Keratinocyte (primary cell): ENCODE results near the gene IQCE. TPM values are rescaled to one million over a fixed set of nuclear protein-coding genes. Genes with fewer than 3 reads are reported as not detected.

Source experiments
- DNase-seq: peaks from one replicate; pipeline ENCODE4 v3.0.0-alpha.2; 2011; ENCODE audit warnings: low read depth, missing footprints, low spot score
- FAIRE-seq: peaks from 2 replicates; lab custom pipeline; 2011; peaks lifted over from hg19 to GRCh38; lab: Jason Lieb, UNC
- H2AFZ ChIP-seq: 2 replicates; pipeline ENCODE4 v1.6.0; 2012; ENCODE audit warnings: low read length, control low read depth, inconsistent platforms; ENCODE audit not compliant: control insufficient read depth
- H3K27ac ChIP-seq: 2 replicates; pipeline ENCODE4 v1.5.1; 2011; ENCODE audit warnings: low read length; ENCODE audit not compliant: control insufficient read depth, insufficient read depth
- H3K27me3 ChIP-seq: 3 replicates; pipeline ENCODE4 v1.6.0; 2011; ENCODE audit warnings: low read length; ENCODE audit not compliant: control insufficient read depth, insufficient read depth; ENCODE audit errors: extremely low read depth
- H3K36me3 ChIP-seq, 2 experiments: 2 replicates in 1 of 2; 3 replicates in 1 of 2; pipeline ENCODE4 v1.5.1; 2011; ENCODE audit warnings: low read length in 2 of 2, mild to moderate bottlenecking in 1 of 2; ENCODE audit not compliant: control insufficient read depth in 2 of 2, insufficient read depth in 2 of 2; ENCODE audit errors: extremely low read depth in 1 of 2
- H3K4me1 ChIP-seq: 3 replicates; pipeline ENCODE4 v1.5.1; 2011; ENCODE audit warnings: low read length; ENCODE audit not compliant: control insufficient read depth, insufficient read depth; ENCODE audit errors: extremely low read depth
- H3K4me2 ChIP-seq: 3 replicates; pipeline ENCODE4 v1.6.0; 2011; ENCODE audit warnings: low read depth, low read length; ENCODE audit not compliant: control insufficient read depth, insufficient read depth; ENCODE audit errors: extremely low read depth
- H3K4me3 ChIP-seq, 3 experiments: fragments of 200-600 bp in 1 of 3; sonication (generic) in 1 of 3; 2 replicates in 2 of 3; 3 replicates in 1 of 3; pipeline ENCODE4 v1.5.1; 2011 to 2016; ENCODE audit warnings: low read length in 3 of 3, mild to moderate bottlenecking in 3 of 3, control low read depth in 2 of 3, inconsistent platforms in 1 of 3, low read depth in 1 of 3, mixed read lengths in 1 of 3, mixed run types in 1 of 3, moderate library complexity in 1 of 3; ENCODE audit not compliant: control insufficient read depth in 2 of 3, insufficient read depth in 2 of 3; ENCODE audit errors: extremely low read depth in 1 of 3
- H3K79me2 ChIP-seq: 2 replicates; pipeline ENCODE4 v1.6.0; 2012; ENCODE audit warnings: low read length; ENCODE audit not compliant: control insufficient read depth, insufficient read depth
- H3K9ac ChIP-seq: 3 replicates; pipeline ENCODE4 v1.6.0; 2011; ENCODE audit warnings: low read length; ENCODE audit not compliant: control insufficient read depth, insufficient read depth; ENCODE audit errors: extremely low read depth
- H3K9me1 ChIP-seq: 3 replicates; pipeline ENCODE4 v1.6.0; 2011; ENCODE audit warnings: low read length; ENCODE audit not compliant: control insufficient read depth, insufficient read depth; ENCODE audit errors: extremely low read depth
- H3K9me3 ChIP-seq: 2 replicates; pipeline ENCODE4 v1.5.1; 2012; ENCODE audit warnings: low read depth, low read length; ENCODE audit not compliant: control insufficient read depth
- H4K20me1 ChIP-seq: 3 replicates; pipeline ENCODE4 v1.6.0; 2011; ENCODE audit warnings: low read length; ENCODE audit not compliant: control insufficient read depth, insufficient read depth; ENCODE audit errors: extremely low read depth
- EZH2 ChIP-seq: IDR thresholded peaks from one replicate; pipeline ENCODE4 v1.6.1; 2012; ENCODE audit warnings: inconsistent platforms, mild to moderate bottlenecking, low read length, moderate library complexity
- dilution Hi-C: fragments of 300-500 bp; cut with MboI; formaldehyde crosslinking; loops from one replicate; pipeline ENCODE4 v1.7.0; 2020; ENCODE audit warnings: low sequenced_read_pairs; ENCODE audit not compliant: extremely low pct_ligation_motif_present
- polyA plus RNA-seq, 5 experiments: library from polyadenylated mRNA; depleted of rRNA in 3 of 5; stranded (reverse) in 3 of 5; stranded (forward) in 1 of 5; unstranded in 1 of 5; fragments of >200 nt; gene quantifications; 1 replicate in 1 of 5; 2 replicates in 3 of 5; 3 replicates in 1 of 5; pipeline versions ENCODE4 v1.2.1 to v1.2.3, GENCODE V29; 2011 to 2012; ENCODE audit warnings: missing spikeins in 2 of 5, low read depth in 1 of 5, low replicate concordance in 1 of 5
- TF ChIP-seq, protein P1 (sequence below), 3 experiments: IDR thresholded peaks in 1 of 3; conservative IDR thresholded peaks in 1 of 3; optimal IDR thresholded peaks in 1 of 3; 2 replicates in 2 of 3; 3 replicates in 1 of 3; pipeline versions ENCODE3 to v1.5.1; 2011; ENCODE audit warnings: low read length in 3 of 3, mild to moderate bottlenecking in 3 of 3, moderate library complexity in 2 of 3, control low read depth in 1 of 3, inconsistent platforms in 1 of 3; ENCODE audit not compliant: insufficient read depth in 2 of 3; ENCODE audit errors: extremely low read depth in 1 of 3

The IQCE gene
- polyA plus RNA-seq, 1 donor (not counting 4 experiments of a cell fraction or from before 2014, with no cell fraction given) = 5.2 TPM

DNA sequence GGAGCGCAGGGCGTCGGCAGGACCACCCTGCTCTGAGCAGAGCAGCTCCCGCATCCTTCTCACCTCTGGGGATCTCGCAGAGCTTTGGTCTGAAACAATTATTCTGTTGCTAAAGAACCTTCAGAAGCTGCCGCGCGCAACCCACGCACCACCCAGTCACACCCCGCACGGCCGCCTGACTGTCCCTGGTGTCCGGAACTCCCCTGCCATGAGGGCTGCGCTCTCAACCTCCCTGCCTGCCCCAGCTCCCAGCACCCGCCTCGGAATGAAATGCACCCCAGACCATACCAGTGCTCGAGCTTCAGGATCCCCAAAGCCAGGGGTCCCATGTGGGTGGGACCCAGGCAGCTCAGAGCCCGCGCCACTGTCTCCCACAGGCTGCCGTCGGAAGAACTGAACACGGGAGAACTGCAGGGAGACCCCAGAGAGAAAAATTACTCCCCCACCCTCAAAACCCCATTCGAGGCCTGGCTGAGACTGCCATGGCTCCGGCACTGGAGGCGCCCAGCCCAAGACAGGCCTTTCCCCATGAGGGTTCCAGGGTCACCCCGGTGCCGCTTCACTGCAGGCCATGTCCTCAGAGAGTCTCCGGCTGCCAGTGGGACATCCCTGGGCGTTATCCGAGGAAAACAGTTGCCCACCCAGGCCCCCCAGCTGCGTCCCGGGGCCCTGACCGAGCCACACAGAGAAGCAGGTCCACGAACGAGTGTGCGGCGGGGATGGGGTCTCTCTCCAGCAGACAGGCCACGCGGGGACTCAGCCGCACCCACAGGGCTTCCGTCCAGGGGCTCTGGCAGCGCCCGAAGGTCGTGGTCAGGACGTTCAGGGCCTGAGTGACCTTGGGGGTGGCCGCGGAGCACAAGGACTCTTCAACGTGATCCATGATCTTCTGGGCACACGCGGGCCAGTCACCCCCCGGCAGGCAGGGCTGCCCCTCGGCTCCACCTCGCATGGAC lies 15.6 kb upstream of the IQCE start:
- Histone ChIP-seq H3K4me2 (no peak overlapping the region), H3K79me2 (no peaks in the 10 kb centered on the region), H3K27ac (no peak overlapping the region), H3K27me3 (no peaks in the 10 kb centered on the region), H3K36me3 (peaks cover 28% of the 10 kb centered on the region in 2 experiments), H3K9me1 (no peaks in the 10 kb centered on the region), H3K4me1 (no peaks in the 10 kb centered on the region), H3K9ac (no peak overlapping the region), H3K4me3 (no peak overlapping the region), H4K20me1 (no peaks in the 10 kb centered on the region), H2AFZ (no peak overlapping the region), H3K9me3 (no peaks in the 10 kb centered on the region)
- TF ChIP-seq EZH2 = no peak
- TF ChIP-seq, protein P1, sequence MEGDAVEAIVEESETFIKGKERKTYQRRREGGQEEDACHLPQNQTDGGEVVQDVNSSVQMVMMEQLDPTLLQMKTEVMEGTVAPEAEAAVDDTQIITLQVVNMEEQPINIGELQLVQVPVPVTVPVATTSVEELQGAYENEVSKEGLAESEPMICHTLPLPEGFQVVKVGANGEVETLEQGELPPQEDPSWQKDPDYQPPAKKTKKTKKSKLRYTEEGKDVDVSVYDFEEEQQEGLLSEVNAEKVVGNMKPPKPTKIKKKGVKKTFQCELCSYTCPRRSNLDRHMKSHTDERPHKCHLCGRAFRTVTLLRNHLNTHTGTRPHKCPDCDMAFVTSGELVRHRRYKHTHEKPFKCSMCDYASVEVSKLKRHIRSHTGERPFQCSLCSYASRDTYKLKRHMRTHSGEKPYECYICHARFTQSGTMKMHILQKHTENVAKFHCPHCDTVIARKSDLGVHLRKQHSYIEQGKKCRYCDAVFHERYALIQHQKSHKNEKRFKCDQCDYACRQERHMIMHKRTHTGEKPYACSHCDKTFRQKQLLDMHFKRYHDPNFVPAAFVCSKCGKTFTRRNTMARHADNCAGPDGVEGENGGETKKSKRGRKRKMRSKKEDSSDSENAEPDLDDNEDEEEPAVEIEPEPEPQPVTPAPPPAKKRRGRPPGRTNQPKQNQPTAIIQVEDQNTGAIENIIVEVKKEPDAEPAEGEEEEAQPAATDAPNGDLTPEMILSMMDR (optimal IDR thresholded peaks at IDR 0.05 in 1 of 3, IDR thresholded peaks at IDR 0.05 in 1 of 3, conservative IDR thresholded peaks at IDR 0.05 in 1 of 3; ENCODE audit: extremely low read depth in 1 of 3, insufficient read depth in 2 of 3, low read length in 3 of 3) = no peak
- dilution Hi-C loops = no loop called here
- FAIRE-seq (no peak), DNase-seq (no peak)

DNA sequence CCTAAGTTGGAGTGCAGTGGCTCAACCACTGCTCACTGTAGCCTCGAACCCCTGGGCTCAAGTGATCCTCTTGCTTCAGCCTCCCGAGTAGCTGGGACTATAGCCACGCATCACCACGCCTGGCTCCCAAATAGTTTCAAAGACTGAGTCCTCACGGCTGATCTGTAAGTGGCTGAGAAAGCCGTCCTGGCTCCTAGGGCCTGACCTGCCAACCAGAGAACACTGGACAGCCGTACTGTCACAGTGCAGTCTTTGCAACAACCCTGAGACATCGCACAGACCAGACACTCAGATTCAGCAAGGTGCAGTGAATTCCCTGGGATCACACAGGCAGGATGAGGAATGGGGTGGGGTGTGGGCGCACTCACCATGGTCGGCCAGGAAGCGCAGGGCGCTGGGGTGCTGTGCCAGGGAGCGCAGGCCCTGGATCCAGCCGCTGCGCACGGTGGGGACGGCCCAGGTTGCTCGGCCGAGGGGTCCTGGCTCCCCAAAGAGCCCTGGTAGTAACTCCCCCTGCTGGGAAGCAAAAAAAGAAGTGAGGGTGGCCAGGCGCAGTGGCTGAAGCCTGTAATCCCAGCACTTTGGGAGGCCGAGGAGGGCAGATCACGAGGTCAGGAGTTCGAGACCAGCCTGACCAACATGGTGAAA lies 14.1 kb upstream of the IQCE start:
- H3K79me2 ChIP-seq = no peaks in the 10 kb centered on the region
- no peaks in the 10 kb centered on the region for H3K9me1 ChIP-seq
- TF ChIP-seq EZH2 = no peak
- TF ChIP-seq, protein P1 (optimal IDR thresholded peaks at IDR 0.05 in 1 of 3, IDR thresholded peaks at IDR 0.05 in 1 of 3, conservative IDR thresholded peaks at IDR 0.05 in 1 of 3; ENCODE audit: extremely low read depth in 1 of 3, insufficient read depth in 2 of 3, low read length in 3 of 3) = no peak
- no peaks in the 10 kb centered on the region for H3K27me3 ChIP-seq
- dilution Hi-C loops = no loop called here
- H3K4me3 ChIP-seq = no peak overlapping the region
- no peaks in the 10 kb centered on the region for H4K20me1 ChIP-seq
- DNase-seq (no peak), FAIRE-seq (no peak)
- H3K36me3 ChIP-seq = peaks cover 15 to 24% of the 10 kb centered on the region in 2 experiments
- no peak overlapping the region for H2AFZ ChIP-seq
- no peaks in the 10 kb centered on the region for H3K4me1 ChIP-seq
- H3K27ac ChIP-seq = no peak overlapping the region
- H3K4me2 ChIP-seq = no peak overlapping the region
- H3K9me3 ChIP-seq = no peaks in the 10 kb centered on the region
- H3K9ac ChIP-seq = no peak overlapping the region
